SK-N-SH treated with all-trans-retinoic acid at 6 μM for 48 hours (cell line): ENCODE measurements around the gene CCNY.

Source experiments
- ATAC-seq: fragments of 200-7000 bp; cut with Tn5 transposase; 3 replicates; pipeline ENCODE4 v1.9.1; 2020; ENCODE audit warnings: mild to moderate bottlenecking, moderate library complexity
- ARNTL ChIP-seq: fragments of 450-650 bp; formaldehyde crosslinking; IDR thresholded peaks from 2 replicates; pipeline ENCODE4 v1.5.0; 2020; ENCODE audit warnings: low read depth, mild to moderate bottlenecking, moderate library complexity, borderline replicate concordance
- BACH2 ChIP-seq: fragments of 250-450 bp; sonication (Bioruptor Pico); IDR thresholded peaks from 2 replicates; pipeline ENCODE4 v1.9.0; 2021; ENCODE audit warnings: mild to moderate bottlenecking, borderline replicate concordance
- CSDC2 ChIP-seq: fragments of 250-450 bp; sonication (Bioruptor Pico); IDR thresholded peaks from 2 replicates; pipeline ENCODE4 v1.5.0; 2020; ENCODE audit warnings: mild to moderate bottlenecking, moderate library complexity
- GLIS3 ChIP-seq: fragments of 250-450 bp; sonication (Bioruptor Pico); IDR thresholded peaks from 2 replicates; pipeline ENCODE4 v1.5.0; 2020; ENCODE audit warnings: mild to moderate bottlenecking, moderate library complexity
- ISL1 ChIP-seq: fragments of 250-450 bp; sonication (Bioruptor Pico); IDR thresholded peaks from 2 replicates; pipeline ENCODE4 v2.1.2; 2022; ENCODE audit warnings: mild to moderate bottlenecking, moderate library complexity
- OSR1 ChIP-seq: fragments of 250-450 bp; sonication (Bioruptor Pico); IDR thresholded peaks from 2 replicates; pipeline ENCODE4 v1.8.0; 2022; ENCODE audit warnings: moderate library complexity, mild to moderate bottlenecking, inconsistent platforms
- PPARA ChIP-seq: fragments of 250-450 bp; sonication (Bioruptor Pico); IDR thresholded peaks from 2 replicates; pipeline ENCODE4 v1.5.0; 2020; ENCODE audit warnings: mild to moderate bottlenecking, borderline replicate concordance
- RARB ChIP-seq: fragments of 250-450 bp; sonication (Bioruptor Pico); IDR thresholded peaks from 2 replicates; pipeline ENCODE4 v1.8.0; 2021; ENCODE audit warnings: mild to moderate bottlenecking, moderate library complexity
- SNAI2 ChIP-seq: fragments of 250-450 bp; sonication (Bioruptor Pico); IDR thresholded peaks from 2 replicates; pipeline ENCODE4 v1.5.0; 2020; ENCODE audit warnings: mild to moderate bottlenecking, moderate library complexity
- TCF4 ChIP-seq: fragments of 250-450 bp; sonication (Bioruptor Pico); IDR thresholded peaks from 2 replicates; pipeline ENCODE4 v1.8.0; 2021; ENCODE audit warnings: mild to moderate bottlenecking, moderate library complexity, borderline replicate concordance
- ZC3H10 ChIP-seq: fragments of 250-450 bp; sonication (Bioruptor Pico); IDR thresholded peaks from 2 replicates; pipeline ENCODE4 v1.5.1; 2021; ENCODE audit warnings: mild to moderate bottlenecking, moderate library complexity
- ZFP3 ChIP-seq: fragments of 250-450 bp; sonication (Bioruptor Pico); IDR thresholded peaks from 2 replicates; pipeline ENCODE4 v1.5.0; 2020; ENCODE audit warnings: mild to moderate bottlenecking, moderate library complexity
- ZFP30 ChIP-seq: fragments of 450-650 bp; formaldehyde crosslinking; IDR thresholded peaks from 2 replicates; pipeline ENCODE4 v1.5.0; 2022; ENCODE audit warnings: mild to moderate bottlenecking, moderate library complexity
- ZNF565 ChIP-seq: fragments of 450-650 bp; formaldehyde crosslinking; conservative IDR thresholded peaks from 2 replicates; pipeline ENCODE4 v1.5.0; 2020; ENCODE audit warnings: low read depth, mild to moderate bottlenecking, moderate library complexity
- ZNF70 ChIP-seq: fragments of 450-650 bp; formaldehyde crosslinking; IDR thresholded peaks from 2 replicates; pipeline ENCODE4 v1.5.0; 2020; ENCODE audit warnings: mild to moderate bottlenecking, moderate library complexity
- ZNF8 ChIP-seq: fragments of 450-650 bp; formaldehyde crosslinking; IDR thresholded peaks from 2 replicates; pipeline ENCODE4 v1.5.0; 2020; ENCODE audit warnings: mild to moderate bottlenecking, moderate library complexity
- TF ChIP-seq, protein P1 (sequence below): fragments of 250-450 bp; sonication (Bioruptor Pico); IDR thresholded peaks from 2 replicates; pipeline ENCODE4 v1.5.0; 2020; ENCODE audit warnings: mild to moderate bottlenecking, moderate library complexity
- TF ChIP-seq, protein P2 (sequence below): fragments of 250-450 bp; sonication (Bioruptor Pico); IDR thresholded peaks from 2 replicates; pipeline ENCODE4 v1.8.0; 2020; ENCODE audit warnings: mild to moderate bottlenecking, moderate library complexity, borderline replicate concordance
- TF ChIP-seq, protein P3 (sequence below): fragments of 250-450 bp; sonication (Bioruptor Pico); IDR thresholded peaks from 2 replicates; pipeline ENCODE4 v1.8.0; 2021; ENCODE audit warnings: low read depth, mild to moderate bottlenecking, moderate library complexity, borderline replicate concordance

CCNY gene

DNA sequence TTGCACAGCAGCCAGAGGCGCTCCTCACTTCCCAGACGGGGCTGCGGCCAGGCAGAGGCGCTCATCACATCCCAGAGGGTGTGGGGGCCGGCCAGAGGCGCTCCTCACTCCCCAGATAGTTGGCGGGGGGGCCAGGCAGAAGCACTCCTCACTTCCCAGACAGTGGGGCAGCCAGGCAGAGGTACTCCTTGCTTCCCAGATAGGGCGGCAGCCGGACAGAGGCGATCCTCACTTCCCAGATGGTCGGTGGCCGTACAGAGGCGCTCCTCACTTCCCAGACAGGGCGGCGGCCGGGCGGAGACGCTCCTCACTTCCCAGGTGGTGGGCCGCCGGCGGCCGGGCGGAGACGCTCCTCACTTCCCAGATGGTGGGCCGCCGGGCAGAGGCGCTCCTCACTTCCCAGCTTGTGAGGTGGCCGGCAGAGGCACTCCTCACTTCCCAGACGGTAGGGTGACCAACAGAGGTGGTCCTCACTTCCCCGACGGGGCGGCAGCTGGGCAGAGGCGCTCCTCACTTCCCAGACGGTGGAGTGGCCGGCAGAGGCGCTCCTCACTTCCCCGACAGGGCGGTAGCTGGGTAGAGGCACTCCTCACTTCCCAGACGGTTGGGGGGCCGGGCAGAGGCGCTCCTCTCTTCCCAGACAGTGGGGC is 26.5 kb downstream of the CCNY start:
- no peak for ATAC-seq
- no peak for TF ChIP-seq ZFP3 (CRISPR knock-in tag)
- no peak for TF ChIP-seq RARB (CRISPR knock-in tag)
- TF ChIP-seq, protein P1, sequence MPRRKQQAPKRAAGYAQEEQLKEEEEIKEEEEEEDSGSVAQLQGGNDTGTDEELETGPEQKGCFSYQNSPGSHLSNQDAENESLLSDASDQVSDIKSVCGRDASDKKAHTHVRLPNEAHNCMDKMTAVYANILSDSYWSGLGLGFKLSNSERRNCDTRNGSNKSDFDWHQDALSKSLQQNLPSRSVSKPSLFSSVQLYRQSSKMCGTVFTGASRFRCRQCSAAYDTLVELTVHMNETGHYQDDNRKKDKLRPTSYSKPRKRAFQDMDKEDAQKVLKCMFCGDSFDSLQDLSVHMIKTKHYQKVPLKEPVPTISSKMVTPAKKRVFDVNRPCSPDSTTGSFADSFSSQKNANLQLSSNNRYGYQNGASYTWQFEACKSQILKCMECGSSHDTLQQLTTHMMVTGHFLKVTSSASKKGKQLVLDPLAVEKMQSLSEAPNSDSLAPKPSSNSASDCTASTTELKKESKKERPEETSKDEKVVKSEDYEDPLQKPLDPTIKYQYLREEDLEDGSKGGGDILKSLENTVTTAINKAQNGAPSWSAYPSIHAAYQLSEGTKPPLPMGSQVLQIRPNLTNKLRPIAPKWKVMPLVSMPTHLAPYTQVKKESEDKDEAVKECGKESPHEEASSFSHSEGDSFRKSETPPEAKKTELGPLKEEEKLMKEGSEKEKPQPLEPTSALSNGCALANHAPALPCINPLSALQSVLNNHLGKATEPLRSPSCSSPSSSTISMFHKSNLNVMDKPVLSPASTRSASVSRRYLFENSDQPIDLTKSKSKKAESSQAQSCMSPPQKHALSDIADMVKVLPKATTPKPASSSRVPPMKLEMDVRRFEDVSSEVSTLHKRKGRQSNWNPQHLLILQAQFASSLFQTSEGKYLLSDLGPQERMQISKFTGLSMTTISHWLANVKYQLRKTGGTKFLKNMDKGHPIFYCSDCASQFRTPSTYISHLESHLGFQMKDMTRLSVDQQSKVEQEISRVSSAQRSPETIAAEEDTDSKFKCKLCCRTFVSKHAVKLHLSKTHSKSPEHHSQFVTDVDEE (CRISPR knock-in tag) = no peak
- no peak for TF ChIP-seq TCF4 (CRISPR knock-in tag)
- TF ChIP-seq BACH2 (CRISPR knock-in tag) = no peak
- TF ChIP-seq ISL1 = no peak
- TF ChIP-seq ZNF70 (CRISPR knock-in tag) = no peak
- TF ChIP-seq ZNF8 = no peak
- no peak for TF ChIP-seq OSR1 (CRISPR knock-in tag)
- TF ChIP-seq, all 23 proteins: peak for 0

DNA sequence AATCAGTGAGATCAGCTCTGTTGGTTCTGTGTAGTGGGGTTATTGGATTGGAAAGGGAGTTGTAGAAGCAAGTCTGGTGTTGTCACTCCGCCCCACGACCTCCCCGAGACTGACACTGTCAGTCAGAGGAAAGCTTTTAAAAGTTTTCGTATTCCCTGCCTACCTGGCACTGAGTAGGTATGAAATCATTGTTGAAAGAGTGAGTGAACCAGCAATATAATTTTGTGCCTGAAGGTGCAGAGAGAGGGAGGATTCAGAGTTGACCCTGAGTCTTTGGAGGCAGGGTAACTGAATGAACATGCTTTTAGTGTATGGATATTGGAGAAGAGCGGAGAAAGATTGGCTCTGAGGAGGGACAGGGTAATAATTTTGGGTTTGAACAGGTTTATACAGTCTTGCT is 27.3 kb downstream of the CCNY start:
- no peak for ATAC-seq
- TF ChIP-seq ZFP3 (CRISPR knock-in tag) (no peak), PPARA (CRISPR knock-in tag) (no peak), ZNF565 (CRISPR knock-in tag) (no peak), ZFP30 (CRISPR knock-in tag) (no peak)
- TF ChIP-seq, protein P1 (CRISPR knock-in tag) = no peak

DNA sequence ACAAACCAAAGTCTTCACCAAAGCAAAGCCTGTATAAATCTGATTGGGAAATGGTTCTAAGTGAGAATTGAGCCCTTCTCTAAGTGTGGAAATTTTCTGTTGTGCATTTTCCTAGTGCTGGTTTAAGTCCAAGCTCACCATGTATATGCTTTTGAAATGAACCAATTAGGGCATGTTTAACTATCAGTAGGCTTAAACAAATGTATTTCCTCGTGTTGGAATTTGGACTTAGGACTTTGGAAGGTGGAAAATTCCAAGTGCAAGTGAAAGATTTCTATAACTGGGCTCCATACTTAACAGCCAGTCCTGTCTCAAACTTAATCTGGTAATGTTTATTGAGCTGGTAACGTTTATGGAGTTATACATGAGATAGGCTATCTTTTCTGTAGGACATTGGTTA is 28.5 kb downstream of the CCNY start:
- no peak for ATAC-seq
- no peak for TF ChIP-seq SNAI2 (CRISPR knock-in tag)
- no peak for TF ChIP-seq TCF4 (CRISPR knock-in tag)
- TF ChIP-seq BACH2 (CRISPR knock-in tag) = no peak
- no peak for TF ChIP-seq CSDC2 (CRISPR knock-in tag)
- TF ChIP-seq ZFP3 (CRISPR knock-in tag) = no peak
- no peak for TF ChIP-seq OSR1 (CRISPR knock-in tag)
- no peak for TF ChIP-seq ARNTL (CRISPR knock-in tag)
- no peak for TF ChIP-seq ISL1
- TF ChIP-seq, protein P2, sequence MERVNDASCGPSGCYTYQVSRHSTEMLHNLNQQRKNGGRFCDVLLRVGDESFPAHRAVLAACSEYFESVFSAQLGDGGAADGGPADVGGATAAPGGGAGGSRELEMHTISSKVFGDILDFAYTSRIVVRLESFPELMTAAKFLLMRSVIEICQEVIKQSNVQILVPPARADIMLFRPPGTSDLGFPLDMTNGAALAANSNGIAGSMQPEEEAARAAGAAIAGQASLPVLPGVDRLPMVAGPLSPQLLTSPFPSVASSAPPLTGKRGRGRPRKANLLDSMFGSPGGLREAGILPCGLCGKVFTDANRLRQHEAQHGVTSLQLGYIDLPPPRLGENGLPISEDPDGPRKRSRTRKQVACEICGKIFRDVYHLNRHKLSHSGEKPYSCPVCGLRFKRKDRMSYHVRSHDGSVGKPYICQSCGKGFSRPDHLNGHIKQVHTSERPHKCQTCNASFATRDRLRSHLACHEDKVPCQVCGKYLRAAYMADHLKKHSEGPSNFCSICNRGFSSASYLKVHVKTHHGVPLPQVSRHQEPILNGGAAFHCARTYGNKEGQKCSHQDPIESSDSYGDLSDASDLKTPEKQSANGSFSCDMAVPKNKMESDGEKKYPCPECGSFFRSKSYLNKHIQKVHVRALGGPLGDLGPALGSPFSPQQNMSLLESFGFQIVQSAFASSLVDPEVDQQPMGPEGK (CRISPR knock-in tag) = no peak
- TF ChIP-seq, protein P3, sequence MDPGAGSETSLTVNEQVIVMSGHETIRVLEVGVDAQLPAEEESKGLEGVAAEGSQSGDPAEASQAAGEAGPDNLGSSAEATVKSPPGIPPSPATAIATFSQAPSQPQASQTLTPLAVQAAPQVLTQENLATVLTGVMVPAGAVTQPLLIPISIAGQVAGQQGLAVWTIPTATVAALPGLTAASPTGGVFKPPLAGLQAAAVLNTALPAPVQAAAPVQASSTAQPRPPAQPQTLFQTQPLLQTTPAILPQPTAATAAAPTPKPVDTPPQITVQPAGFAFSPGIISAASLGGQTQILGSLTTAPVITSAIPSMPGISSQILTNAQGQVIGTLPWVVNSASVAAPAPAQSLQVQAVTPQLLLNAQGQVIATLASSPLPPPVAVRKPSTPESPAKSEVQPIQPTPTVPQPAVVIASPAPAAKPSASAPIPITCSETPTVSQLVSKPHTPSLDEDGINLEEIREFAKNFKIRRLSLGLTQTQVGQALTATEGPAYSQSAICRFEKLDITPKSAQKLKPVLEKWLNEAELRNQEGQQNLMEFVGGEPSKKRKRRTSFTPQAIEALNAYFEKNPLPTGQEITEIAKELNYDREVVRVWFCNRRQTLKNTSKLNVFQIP (CRISPR knock-in tag) = no peak
- no peak for TF ChIP-seq RARB (CRISPR knock-in tag)
- no peak for TF ChIP-seq ZC3H10 (CRISPR knock-in tag)
- TF ChIP-seq PPARA (CRISPR knock-in tag) = no peak
- TF ChIP-seq GLIS3 (CRISPR knock-in tag) = no peak
- TF ChIP-seq ZNF565 (CRISPR knock-in tag) = no peak
- TF ChIP-seq ZNF8 = no peak
- no peak for TF ChIP-seq ZNF70 (CRISPR knock-in tag)
- TF ChIP-seq, protein P1 (CRISPR knock-in tag) = no peak
